Progenitor cell of endocrine pancreas (in vitro differentiated cells): ENCODE data around the gene ASAP2. TPM values are rescaled to one million over a fixed set of nuclear protein-coding genes. Genes with fewer than 3 reads are reported as not detected.

Experiments
- DNase-seq: peaks from one replicate; pipeline ENCODE4 v3.0.0; 2021; ENCODE audit warnings: low spot score; ENCODE audit not compliant: unreplicated experiment
- H3K27ac Mint-ChIP-seq: 2 replicates; pipeline ENCODE4 v1.8.0; 2021; ENCODE audit warnings: mild to moderate bottlenecking, moderate library complexity, mixed read lengths
- H3K27me3 Mint-ChIP-seq: 2 replicates; pipeline ENCODE4 v1.8.0; 2021; ENCODE audit warnings: mixed read lengths
- H3K36me3 Mint-ChIP-seq: 2 replicates; pipeline ENCODE4 v1.8.0; 2022; ENCODE audit warnings: mixed read lengths; ENCODE audit not compliant: insufficient read depth
- H3K4me1 Mint-ChIP-seq: 2 replicates; pipeline ENCODE4 v1.8.0; 2021; ENCODE audit warnings: low read depth, mixed read lengths
- H3K4me3 Mint-ChIP-seq: 2 replicates; pipeline ENCODE4 v1.8.0; 2021; ENCODE audit warnings: low read depth, mild to moderate bottlenecking, moderate library complexity, mixed read lengths
- H3K9me3 Mint-ChIP-seq: 2 replicates; pipeline ENCODE4 v1.8.0; 2021; ENCODE audit warnings: low read depth, mixed read lengths
- total RNA-seq: library from RNA; stranded (reverse); gene quantifications from 2 replicates; pipeline ENCODE4 v1.2.1, GENCODE V29; 2021
- TF ChIP-seq, protein P1 (sequence below): fragments of 200-600 bp; sonication (generic); IDR thresholded peaks from one replicate; pipeline ENCODE4 v1.5.0; 2021; ENCODE audit warnings: antibody characterized with exemption, mild to moderate bottlenecking; ENCODE audit not compliant: unreplicated experiment

Gene ASAP2
- total RNA-seq, 1 donor from 2014 or later: 65.4 TPM

GRCh38 chr2:9423100-9423921, 216.7 kb downstream of the ASAP2 start, which contains the start of the genes CPSF3 and ITGB1BP1:
Gene CPSF3, plus strand, starts transcription at chr2:9423654. Its CDS starts 120 bp downstream, at chr2:9423774.
Gene ITGB1BP1, minus strand, starts transcription at chr2:9423528. Its CDS starts 4,831 bp downstream, at chr2:9418697.
- Mint-ChIP-seq H3K36me3 (no peaks in the 10 kb centered on the region), H3K4me3 (no peak within 1 kb of the TSS), H3K4me1 (peaks cover 10% of the 10 kb centered on the region), H3K27me3 (peaks cover 5% of the 10 kb centered on the region), H3K27ac (peak within 1 kb of the TSS; percentile 91), H3K9me3 (no peaks in the 10 kb centered on the region)
- TF ChIP-seq, protein P1, sequence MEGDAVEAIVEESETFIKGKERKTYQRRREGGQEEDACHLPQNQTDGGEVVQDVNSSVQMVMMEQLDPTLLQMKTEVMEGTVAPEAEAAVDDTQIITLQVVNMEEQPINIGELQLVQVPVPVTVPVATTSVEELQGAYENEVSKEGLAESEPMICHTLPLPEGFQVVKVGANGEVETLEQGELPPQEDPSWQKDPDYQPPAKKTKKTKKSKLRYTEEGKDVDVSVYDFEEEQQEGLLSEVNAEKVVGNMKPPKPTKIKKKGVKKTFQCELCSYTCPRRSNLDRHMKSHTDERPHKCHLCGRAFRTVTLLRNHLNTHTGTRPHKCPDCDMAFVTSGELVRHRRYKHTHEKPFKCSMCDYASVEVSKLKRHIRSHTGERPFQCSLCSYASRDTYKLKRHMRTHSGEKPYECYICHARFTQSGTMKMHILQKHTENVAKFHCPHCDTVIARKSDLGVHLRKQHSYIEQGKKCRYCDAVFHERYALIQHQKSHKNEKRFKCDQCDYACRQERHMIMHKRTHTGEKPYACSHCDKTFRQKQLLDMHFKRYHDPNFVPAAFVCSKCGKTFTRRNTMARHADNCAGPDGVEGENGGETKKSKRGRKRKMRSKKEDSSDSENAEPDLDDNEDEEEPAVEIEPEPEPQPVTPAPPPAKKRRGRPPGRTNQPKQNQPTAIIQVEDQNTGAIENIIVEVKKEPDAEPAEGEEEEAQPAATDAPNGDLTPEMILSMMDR: no peak
- peak; percentile 99 for DNase-seq

DNA sequence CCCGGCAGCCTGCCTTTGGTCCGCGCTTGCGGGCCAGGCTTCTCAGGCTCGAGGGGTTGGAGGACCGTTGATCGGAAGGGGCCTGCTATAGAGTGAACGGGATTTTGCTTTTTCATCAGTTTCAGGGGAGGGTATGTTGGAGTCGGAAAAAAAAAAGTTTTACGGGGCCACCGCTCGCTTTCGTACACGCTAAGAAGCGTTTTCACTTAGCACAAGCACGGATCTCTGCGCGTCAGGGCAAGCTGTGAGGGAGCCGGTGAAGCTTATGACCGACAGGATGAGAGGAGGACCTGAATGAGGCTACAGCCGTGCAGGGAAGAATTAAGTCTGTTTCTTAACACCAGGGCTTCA, 217.3 kb downstream of the ASAP2 start:
- peaks cover 5% of the 10 kb centered on the region for H3K27me3 Mint-ChIP-seq
- H3K27ac Mint-ChIP-seq: no peak overlapping the region
- TF ChIP-seq, protein P1: no peak
- H3K36me3 Mint-ChIP-seq: no peaks in the 10 kb centered on the region
- peaks cover 10% of the 10 kb centered on the region for H3K4me1 Mint-ChIP-seq
- DNase-seq: no peak
- no peak overlapping the region for H3K4me3 Mint-ChIP-seq
- H3K9me3 Mint-ChIP-seq: no peaks in the 10 kb centered on the region

DNA sequence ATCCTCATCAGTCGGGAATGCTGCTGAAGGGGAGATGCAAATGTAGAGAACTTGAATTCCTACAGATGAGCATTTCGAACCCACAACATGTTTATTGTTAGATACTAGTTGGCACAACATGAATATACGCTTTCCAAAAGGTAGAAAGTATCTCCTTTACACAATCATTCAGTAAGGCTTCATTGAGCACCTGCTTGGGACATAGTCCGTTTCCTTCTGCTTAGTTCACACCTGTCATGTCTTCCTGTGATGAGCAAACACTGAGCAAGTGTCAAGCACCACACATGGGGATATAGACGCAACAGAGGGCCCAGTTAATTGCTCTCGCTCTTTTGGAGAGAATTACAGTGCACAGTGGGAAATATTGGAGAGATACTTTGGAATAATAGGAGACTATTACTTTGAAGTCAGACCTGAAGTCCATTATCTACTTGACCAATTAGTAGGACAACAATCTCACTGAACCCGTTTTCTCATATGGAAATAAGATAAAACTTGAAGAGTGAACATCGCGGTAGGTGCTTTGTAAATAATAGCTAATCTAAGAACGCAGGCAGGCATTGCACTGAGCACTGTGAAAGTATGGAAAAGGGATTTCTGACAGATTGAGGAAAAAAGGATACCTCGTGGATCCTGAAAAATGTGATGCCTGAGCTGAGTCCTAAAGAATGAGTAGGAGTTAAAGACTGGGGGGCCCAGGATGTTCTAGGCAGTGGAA, 218.0 kb downstream of the ASAP2 start:
- Mint-ChIP-seq H3K4me3 (no peak overlapping the region), H3K9me3 (no peaks in the 10 kb centered on the region), H3K27me3 (peaks cover 5% of the 10 kb centered on the region), H3K4me1 (peaks cover 10% of the 10 kb centered on the region), H3K27ac (no peak overlapping the region), H3K36me3 (no peaks in the 10 kb centered on the region)
- TF ChIP-seq, protein P1: no peak
- no peak for DNase-seq

GRCh38 chr2:9428965-9429577, 222.5 kb downstream of the ASAP2 start:
- Mint-ChIP-seq H3K36me3 (peaks cover 20% of the 10 kb centered on the region), H3K4me3 (no peak overlapping the region), H3K4me1 (no peaks in the 10 kb centered on the region), H3K9me3 (no peaks in the 10 kb centered on the region), H3K27me3 (no peaks in the 10 kb centered on the region), H3K27ac (no peak overlapping the region)
- TF ChIP-seq, protein P1: no peak
- DNase-seq: no peak
